CD8-positive, alpha-beta memory T cell (primary cell): ENCODE data around the gene NDUFAF8. TPM values are rescaled to one million over a fixed set of nuclear protein-coding genes. Genes with fewer than 3 reads are reported as not detected.

Experiments
- CTCF ChIA-PET: fragments of 350-600 bp; sonication (Branson Sonifier 250); formaldehyde crosslinking; loops from one replicate; lab custom pipeline; 2021; ENCODE audit warnings: antibody characterized with exemption; lab: Charles Lee
- POLR2A ChIA-PET: fragments of 350-600 bp; sonication (Branson Sonifier 250); formaldehyde crosslinking; loops from one replicate; lab custom pipeline; 2021; ENCODE audit warnings: antibody characterized with exemption; lab: Charles Lee
- DNase-seq, 5 donors: peaks; one replicate each; pipeline versions ENCODE4 v3.0.0 to v3.0.0-alpha.2; 2020 to 2022; ENCODE audit warnings: mixed read lengths in 1 of 5
- H3K27ac ChIP-seq: one replicate; pipeline ENCODE4 v1.7.0; 2013; ENCODE audit warnings: low read depth, mild to moderate bottlenecking, low read length, moderate library complexity
- H3K27me3 ChIP-seq: 2 replicates; pipeline ENCODE4 v1.7.0; 2013; ENCODE audit warnings: low read length, mild to moderate bottlenecking; ENCODE audit not compliant: insufficient read depth, poor library complexity, severe bottlenecking
- H3K36me3 ChIP-seq: 2 replicates; pipeline ENCODE4 v1.7.0; 2013; ENCODE audit warnings: mild to moderate bottlenecking, low read length, moderate library complexity; ENCODE audit not compliant: insufficient read depth
- H3K4me1 ChIP-seq: 2 replicates; pipeline ENCODE4 v1.7.0; 2013; ENCODE audit warnings: mild to moderate bottlenecking, low read length, moderate library complexity; ENCODE audit not compliant: insufficient read depth
- H3K4me3 ChIP-seq: 2 replicates; pipeline ENCODE4 v1.7.0; 2013; ENCODE audit warnings: mild to moderate bottlenecking, low read length
- H3K9me3 ChIP-seq: 2 replicates; pipeline ENCODE4 v1.7.0; 2013; ENCODE audit warnings: mild to moderate bottlenecking, low read length
- H3K27ac Mint-ChIP-seq, 8 donors: one replicate each; pipeline ENCODE4 v1.8.0; 2020 to 2021; ENCODE audit warnings: mixed read lengths in 8 of 8, mild to moderate bottlenecking in 6 of 8, inconsistent platforms in 3 of 8, moderate library complexity in 3 of 8
- H3K27me3 Mint-ChIP-seq, 2 donors: one replicate each; pipeline ENCODE4 v1.8.0; 2020 to 2021; ENCODE audit warnings: mixed read lengths in 2 of 2, mild to moderate bottlenecking in 1 of 2, moderate library complexity in 1 of 2
- H3K36me3 Mint-ChIP-seq, 3 donors: one replicate each; pipeline ENCODE4 v1.8.0; 2020 to 2021; ENCODE audit warnings: mixed read lengths in 3 of 3, inconsistent platforms in 1 of 3, mild to moderate bottlenecking in 1 of 3
- H3K4me1 Mint-ChIP-seq, 3 donors: one replicate each; pipeline ENCODE4 v1.8.0; 2020 to 2021; ENCODE audit warnings: mixed read lengths in 3 of 3, inconsistent platforms in 1 of 3, mild to moderate bottlenecking in 1 of 3
- H3K4me3 Mint-ChIP-seq, 7 donors: one replicate each; pipeline ENCODE4 v1.8.0; 2020 to 2021; ENCODE audit warnings: mixed read lengths in 7 of 7, mild to moderate bottlenecking in 6 of 7, moderate library complexity in 4 of 7, inconsistent platforms in 2 of 7
- H3K9me3 Mint-ChIP-seq, 5 donors: one replicate each; pipeline ENCODE4 v1.8.0; 2020 to 2022; ENCODE audit warnings: mixed read lengths in 5 of 5, mild to moderate bottlenecking in 3 of 5, moderate library complexity in 2 of 5, inconsistent platforms in 1 of 5
- polyA plus RNA-seq: library from polyadenylated mRNA; unstranded; fragments of 300-500 nt; fragmentation: Illumina TruSeq; gene quantifications from one replicate; pipeline ENCODE4 v1.2.3, GENCODE V29; 2021
- total RNA-seq, 2 experiments: library from RNA; stranded (reverse); gene quantifications; one replicate each; pipeline ENCODE4 v1.2.3, GENCODE V29; 2021

Gene NDUFAF8
- total and polyA plus RNA-seq, 3 experiments from 2014 or later: 76.4 to 138 (median 136) TPM

GRCh38 chr17:81193470-81194224 lies 45.5 kb upstream of the NDUFAF8 start:
- no peaks in the 10 kb centered on the region for H3K36me3 ChIP-seq
- no peak overlapping the region for H3K27ac ChIP-seq
- H3K4me3 ChIP-seq: no peak overlapping the region
- Mint-ChIP-seq H3K9me3 (no peaks in the 10 kb centered on the region), H3K4me1 (no peaks in the 10 kb centered on the region), H3K27ac (no peak overlapping the region), H3K27me3 (no peaks in the 10 kb centered on the region), H3K4me3 (no peak overlapping the region), H3K36me3 (peaks cover 0 to 4% (median 0%) of the 10 kb centered on the region in 3 donors)
- DNase-seq: no peak
- H3K4me1 ChIP-seq: no peaks in the 10 kb centered on the region
- ChIA-PET POLR2A (no interaction called here), CTCF (no interaction called here)
- no peaks in the 10 kb centered on the region for H3K27me3 ChIP-seq
- H3K9me3 ChIP-seq: no peaks in the 10 kb centered on the region

- no peak overlapping the region for H3K4me3 Mint-ChIP-seq
Measured at GRCh38 chr17:81194225-81194760, 44.8 kb upstream of the NDUFAF8 start.

GRCh38 chr17:81194941-81195901 lies 43.9 kb upstream of the NDUFAF8 start:
- Mint-ChIP-seq H3K4me3 (no peak overlapping the region), H3K27me3 (no peaks in the 10 kb centered on the region), H3K4me1 (no peaks in the 10 kb centered on the region), H3K9me3 (no peaks in the 10 kb centered on the region), H3K36me3 (peaks cover 0 to 5% (median 0%) of the 10 kb centered on the region in 3 donors), H3K27ac (no peak overlapping the region)
- DNase-seq: no peak
- H3K27ac ChIP-seq: no peak overlapping the region
- no peaks in the 10 kb centered on the region for H3K36me3 ChIP-seq
- H3K4me1 ChIP-seq: no peaks in the 10 kb centered on the region
- no peak overlapping the region for H3K4me3 ChIP-seq
- H3K9me3 ChIP-seq: no peaks in the 10 kb centered on the region
- CTCF ChIA-PET: no interaction called here
- H3K27me3 ChIP-seq: no peaks in the 10 kb centered on the region
- POLR2A ChIA-PET: no interaction called here

More at GRCh38 chr17:81194225-81194760, 44.8 kb upstream of the NDUFAF8 start:
- Histone ChIP-seq H3K36me3 (no peaks in the 10 kb centered on the region), H3K27ac (no peak overlapping the region), H3K9me3 (no peaks in the 10 kb centered on the region), H3K4me1 (no peaks in the 10 kb centered on the region), H3K27me3 (no peaks in the 10 kb centered on the region), H3K4me3 (no peak overlapping the region)
- peaks cover 0 to 5% (median 0%) of the 10 kb centered on the region in 3 donors for H3K36me3 Mint-ChIP-seq
- CTCF ChIA-PET: no interaction called here
- no peaks in the 10 kb centered on the region for H3K4me1 Mint-ChIP-seq
- no peaks in the 10 kb centered on the region for H3K9me3 Mint-ChIP-seq
- DNase-seq: no peak
- POLR2A ChIA-PET: no interaction called here
- no peak overlapping the region for H3K27ac Mint-ChIP-seq
- no peaks in the 10 kb centered on the region for H3K27me3 Mint-ChIP-seq

- H3K27me3 Mint-ChIP-seq: no peaks in the 10 kb centered on the region
- no peak overlapping the region for H3K4me3 Mint-ChIP-seq
- no peak for DNase-seq
- Histone ChIP-seq H3K4me1 (no peaks in the 10 kb centered on the region), H3K9me3 (no peaks in the 10 kb centered on the region), H3K27me3 (no peaks in the 10 kb centered on the region), H3K36me3 (no peaks in the 10 kb centered on the region), H3K4me3 (no peak overlapping the region), H3K27ac (no peak overlapping the region)
- peaks cover 0 to 5% (median 4%) of the 10 kb centered on the region in 3 donors for H3K36me3 Mint-ChIP-seq
- no peak overlapping the region for H3K27ac Mint-ChIP-seq
- H3K4me1 Mint-ChIP-seq: no peaks in the 10 kb centered on the region
- ChIA-PET POLR2A (no interaction called here), CTCF (no interaction called here)
- no peaks in the 10 kb centered on the region for H3K9me3 Mint-ChIP-seq
Measured at GRCh38 chr17:81195941-81196495, 43.1 kb upstream of the NDUFAF8 start.

- Mint-ChIP-seq H3K36me3 (peaks cover 0 to 6% (median 4%) of the 10 kb centered on the region in 3 donors), H3K4me1 (no peaks in the 10 kb centered on the region), H3K4me3 (no peak overlapping the region), H3K27me3 (no peaks in the 10 kb centered on the region), H3K9me3 (no peaks in the 10 kb centered on the region), H3K27ac (no peak overlapping the region)
- H3K27me3 ChIP-seq: no peaks in the 10 kb centered on the region
- no peaks in the 10 kb centered on the region for H3K4me1 ChIP-seq
- no peak overlapping the region for H3K27ac ChIP-seq
- H3K36me3 ChIP-seq: no peaks in the 10 kb centered on the region
- DNase-seq: no peak
- no peaks in the 10 kb centered on the region for H3K9me3 ChIP-seq
- POLR2A ChIA-PET: no interaction called here
- no peak overlapping the region for H3K4me3 ChIP-seq
- CTCF ChIA-PET: no interaction called here
Measured at GRCh38 chr17:81196505-81197408, 42.4 kb upstream of the NDUFAF8 start.

GRCh38 chr17:81197409-81197795 lies 41.7 kb upstream of the NDUFAF8 start:
- Histone ChIP-seq H3K27me3 (no peaks in the 10 kb centered on the region), H3K4me3 (no peak overlapping the region), H3K9me3 (no peaks in the 10 kb centered on the region), H3K27ac (no peak overlapping the region), H3K36me3 (no peaks in the 10 kb centered on the region), H3K4me1 (no peaks in the 10 kb centered on the region)
- CTCF ChIA-PET: no interaction called here
- Mint-ChIP-seq H3K27ac (no peak overlapping the region), H3K36me3 (peaks cover 0 to 6% (median 4%) of the 10 kb centered on the region in 3 donors), H3K4me3 (no peak overlapping the region), H3K4me1 (no peaks in the 10 kb centered on the region), H3K9me3 (no peaks in the 10 kb centered on the region), H3K27me3 (no peaks in the 10 kb centered on the region)
- DNase-seq: no peak
- POLR2A ChIA-PET: no interaction called here

GRCh38 chr17:81197831-81198490 lies 41.2 kb upstream of the NDUFAF8 start:
- no peak overlapping the region for H3K27ac Mint-ChIP-seq
- H3K9me3 Mint-ChIP-seq: no peaks in the 10 kb centered on the region
- DNase-seq: no peak
- Histone ChIP-seq H3K27me3 (no peaks in the 10 kb centered on the region), H3K9me3 (no peaks in the 10 kb centered on the region), H3K4me1 (no peaks in the 10 kb centered on the region), H3K36me3 (no peaks in the 10 kb centered on the region), H3K4me3 (no peak overlapping the region), H3K27ac (no peak overlapping the region)
- CTCF ChIA-PET: no interaction called here
- no peak overlapping the region for H3K4me3 Mint-ChIP-seq
- peaks cover 0 to 6% (median 4%) of the 10 kb centered on the region in 3 donors for H3K36me3 Mint-ChIP-seq
- no peaks in the 10 kb centered on the region for H3K27me3 Mint-ChIP-seq
- POLR2A ChIA-PET: no interaction called here
- no peaks in the 10 kb centered on the region for H3K4me1 Mint-ChIP-seq
